GM10266 (cell line): ENCODE measurements around the gene ATXN1.

Experiments used
- DNase-seq: peaks from one replicate; pipeline ENCODE4 v3.0.0; 2012; ENCODE audit errors: extremely low spot score
- TF ChIP-seq, protein P1 (sequence below): IDR thresholded peaks from 2 replicates; pipeline ENCODE4 v1.5.1; 2012; ENCODE audit warnings: mild to moderate bottlenecking, low read depth; ENCODE audit not compliant: control insufficient read depth, insufficient read depth; ENCODE audit errors: missing control alignments

ATXN1 gene

DNA sequence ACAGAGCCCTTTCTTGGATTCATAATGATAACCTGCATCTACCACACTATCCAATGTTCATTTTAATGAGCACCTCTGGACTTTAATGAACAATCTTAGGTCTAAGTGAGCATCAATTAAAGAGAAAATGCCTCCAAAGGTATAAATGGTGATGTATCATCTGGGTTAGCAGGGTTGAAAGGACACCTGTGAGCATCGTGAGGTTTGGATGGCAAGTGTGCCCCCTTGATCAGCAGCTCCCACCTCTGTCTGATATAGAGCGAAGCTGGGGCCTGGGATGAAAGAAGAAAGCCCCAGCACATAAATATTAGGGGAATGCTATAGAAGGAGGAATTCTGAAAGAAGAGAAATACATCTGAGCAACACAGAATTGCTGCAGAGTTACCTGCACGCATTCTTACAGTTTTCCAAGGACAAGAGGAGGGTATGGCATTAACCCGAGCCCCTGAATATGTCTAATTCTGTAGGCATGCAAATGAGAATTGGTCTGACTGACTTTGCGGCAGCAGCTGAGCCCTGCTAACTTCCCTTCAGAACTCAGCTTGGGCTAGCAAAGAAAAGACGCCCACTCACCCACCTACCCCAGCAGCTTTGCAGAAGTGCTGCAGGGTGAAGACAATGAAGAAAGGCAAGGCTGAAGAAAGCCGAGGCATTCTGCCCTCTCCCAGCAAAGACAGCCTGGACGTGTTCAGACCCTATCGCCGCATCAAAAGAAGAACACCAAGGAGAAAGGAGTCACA is 386.6 kb downstream of the ATXN1 start:
- peak; percentile 42 for DNase-seq
- TF ChIP-seq, protein P1, sequence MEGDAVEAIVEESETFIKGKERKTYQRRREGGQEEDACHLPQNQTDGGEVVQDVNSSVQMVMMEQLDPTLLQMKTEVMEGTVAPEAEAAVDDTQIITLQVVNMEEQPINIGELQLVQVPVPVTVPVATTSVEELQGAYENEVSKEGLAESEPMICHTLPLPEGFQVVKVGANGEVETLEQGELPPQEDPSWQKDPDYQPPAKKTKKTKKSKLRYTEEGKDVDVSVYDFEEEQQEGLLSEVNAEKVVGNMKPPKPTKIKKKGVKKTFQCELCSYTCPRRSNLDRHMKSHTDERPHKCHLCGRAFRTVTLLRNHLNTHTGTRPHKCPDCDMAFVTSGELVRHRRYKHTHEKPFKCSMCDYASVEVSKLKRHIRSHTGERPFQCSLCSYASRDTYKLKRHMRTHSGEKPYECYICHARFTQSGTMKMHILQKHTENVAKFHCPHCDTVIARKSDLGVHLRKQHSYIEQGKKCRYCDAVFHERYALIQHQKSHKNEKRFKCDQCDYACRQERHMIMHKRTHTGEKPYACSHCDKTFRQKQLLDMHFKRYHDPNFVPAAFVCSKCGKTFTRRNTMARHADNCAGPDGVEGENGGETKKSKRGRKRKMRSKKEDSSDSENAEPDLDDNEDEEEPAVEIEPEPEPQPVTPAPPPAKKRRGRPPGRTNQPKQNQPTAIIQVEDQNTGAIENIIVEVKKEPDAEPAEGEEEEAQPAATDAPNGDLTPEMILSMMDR = no peak

DNA sequence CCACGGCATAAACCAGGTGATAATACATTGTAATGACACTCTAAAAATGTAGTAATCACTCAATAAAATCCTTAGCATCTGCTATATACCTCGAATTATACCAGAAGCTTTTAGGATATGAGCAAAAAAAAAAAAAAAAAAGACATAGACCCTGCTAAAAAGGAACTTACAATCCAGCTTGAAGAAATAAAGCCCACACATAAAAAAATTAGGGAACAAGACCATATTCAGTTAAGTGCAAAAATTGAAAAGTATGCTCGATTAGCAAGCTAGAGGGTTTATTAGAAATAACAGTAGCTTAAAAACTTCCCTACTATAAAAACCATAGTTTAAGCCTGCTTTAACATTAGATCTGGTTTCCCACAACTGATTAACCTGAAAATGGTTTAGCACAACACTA is 387.2 kb downstream of the ATXN1 start:
- TF ChIP-seq, protein P1 = no peak
- no peak for DNase-seq

DNA sequence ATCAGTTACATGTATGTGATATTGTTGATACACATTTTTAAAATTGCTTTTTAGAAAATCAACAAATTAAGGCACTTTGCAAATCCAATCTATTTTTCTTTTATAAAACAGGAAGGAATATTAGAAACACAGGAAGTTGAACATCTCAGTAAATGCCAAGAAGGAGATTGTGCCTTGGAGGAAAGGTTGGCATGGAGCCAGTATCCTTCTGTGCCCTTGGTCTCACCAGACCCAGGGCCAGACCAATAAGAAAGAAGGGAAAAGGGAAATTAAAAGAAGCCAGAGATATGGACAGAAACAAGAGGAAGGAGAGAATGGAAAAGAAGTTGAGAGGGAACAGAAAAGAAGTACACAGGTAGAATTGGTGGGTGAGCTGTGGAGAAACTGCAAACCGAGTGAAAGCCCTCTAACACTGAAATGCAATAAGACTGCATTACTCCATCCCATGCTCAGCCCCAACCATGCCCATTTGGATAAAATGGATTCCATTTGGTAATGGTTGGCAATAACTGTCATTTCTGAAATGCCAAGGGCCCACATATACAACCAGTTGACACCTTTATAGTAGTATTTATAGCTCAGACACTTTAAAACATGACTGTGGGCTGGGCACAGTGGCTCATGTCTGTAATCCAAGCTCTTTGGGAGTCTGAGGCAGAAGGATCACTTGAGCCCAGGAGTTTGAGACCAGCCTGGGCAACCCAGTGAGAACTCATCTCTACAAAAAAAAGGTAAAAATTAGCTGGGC is 389.1 kb downstream of the ATXN1 start:
- DNase-seq = no peak
- TF ChIP-seq, protein P1 = no peak

DNA sequence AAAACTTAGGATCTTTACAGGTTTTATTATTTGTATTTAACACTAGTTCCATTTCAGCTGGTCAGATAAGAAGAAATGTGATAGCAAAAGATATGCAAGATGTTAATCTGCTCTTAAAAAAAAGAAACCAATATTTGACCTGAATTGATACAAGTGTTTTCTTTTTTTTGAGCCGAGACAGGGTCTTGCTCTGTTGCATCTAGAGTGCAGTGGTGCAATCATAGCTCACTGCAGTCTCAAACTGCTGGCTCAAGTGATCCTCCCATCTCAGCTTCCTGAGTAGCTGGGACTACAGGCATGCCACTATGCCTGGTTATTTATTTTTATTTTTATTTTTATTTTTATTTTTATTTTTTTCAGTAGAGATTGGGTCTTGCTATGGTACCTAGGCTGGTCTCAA is 389.9 kb downstream of the ATXN1 start:
- DNase-seq = no peak
- TF ChIP-seq, protein P1 = no peak

DNA sequence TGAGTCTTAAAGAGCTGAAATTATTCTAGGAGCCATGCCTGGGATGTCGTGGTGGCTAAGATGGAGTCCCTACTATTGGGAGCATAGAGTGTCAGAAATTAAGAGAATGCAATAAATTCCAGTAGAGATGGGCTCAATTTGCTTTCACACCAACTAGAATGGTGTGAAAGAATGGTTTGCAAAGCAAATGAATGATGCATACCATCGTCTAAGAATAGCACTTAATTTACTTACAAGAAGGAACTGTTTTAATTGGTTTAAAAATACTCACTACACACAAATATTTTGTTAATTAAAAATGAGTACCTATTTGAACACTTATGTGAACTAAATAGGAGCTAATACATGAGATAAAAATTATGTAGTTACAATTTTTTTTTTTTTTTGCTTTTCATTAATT is 390.3 kb downstream of the ATXN1 start:
- DNase-seq = no peak
- TF ChIP-seq, protein P1 = no peak

DNA sequence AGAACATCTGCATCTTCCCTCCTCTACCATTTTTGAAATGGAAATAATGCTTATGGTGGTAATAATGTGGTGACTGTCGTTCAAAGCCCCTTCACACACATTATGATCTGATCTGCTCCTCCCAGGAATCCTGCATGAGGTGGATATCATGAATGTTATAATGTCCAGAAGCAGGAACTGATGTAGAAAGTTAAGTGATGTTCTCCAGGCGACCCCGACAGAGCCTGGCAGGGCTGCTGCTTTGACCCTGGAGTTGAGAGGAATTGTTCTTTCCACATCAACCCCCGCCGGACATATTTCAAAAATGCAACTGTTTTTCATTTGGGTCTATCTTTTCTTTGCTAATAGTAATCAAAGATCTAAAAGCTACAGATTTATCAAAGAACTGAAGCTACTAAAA is 391.3 kb downstream of the ATXN1 start:
- TF ChIP-seq, protein P1 = no peak
- no peak for DNase-seq
